C4-2B (cell line): ENCODE results near the gene DENND4B.

Source experiments
- ZFX ChIP-seq: fragments of 450-650 bp; IDR thresholded peaks from 2 replicates; pipeline ENCODE4 v1.6.1; 2017
- TF ChIP-seq, protein P1 (sequence below): fragments of 450-650 bp; conservative IDR thresholded peaks from 2 replicates; pipeline ENCODE4 v1.5.1; 2017; ENCODE audit warnings: mild to moderate bottlenecking

DNA sequence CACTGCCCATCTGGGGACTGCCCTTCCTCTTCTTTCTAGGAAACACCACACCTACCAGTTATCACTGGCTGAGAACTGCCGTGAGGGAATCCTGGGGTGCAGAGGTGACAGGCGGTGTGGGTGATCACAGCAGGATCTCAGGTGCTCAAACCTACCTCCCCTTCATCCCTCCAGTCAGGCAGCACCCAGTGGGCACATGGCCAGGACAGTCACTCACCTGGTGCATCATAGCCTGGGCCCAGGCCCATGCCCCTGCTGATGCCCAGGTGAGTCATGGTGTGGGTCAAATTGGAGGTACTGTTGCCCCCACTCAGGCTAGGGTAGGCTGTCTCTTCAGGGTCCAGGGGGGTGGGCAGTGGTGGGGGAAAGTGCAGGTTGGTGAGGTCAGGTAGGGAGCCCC, 5.3 kb upstream of the DENND4B start:
- TF ChIP-seq ZFX = no peak
- TF ChIP-seq, protein P1, sequence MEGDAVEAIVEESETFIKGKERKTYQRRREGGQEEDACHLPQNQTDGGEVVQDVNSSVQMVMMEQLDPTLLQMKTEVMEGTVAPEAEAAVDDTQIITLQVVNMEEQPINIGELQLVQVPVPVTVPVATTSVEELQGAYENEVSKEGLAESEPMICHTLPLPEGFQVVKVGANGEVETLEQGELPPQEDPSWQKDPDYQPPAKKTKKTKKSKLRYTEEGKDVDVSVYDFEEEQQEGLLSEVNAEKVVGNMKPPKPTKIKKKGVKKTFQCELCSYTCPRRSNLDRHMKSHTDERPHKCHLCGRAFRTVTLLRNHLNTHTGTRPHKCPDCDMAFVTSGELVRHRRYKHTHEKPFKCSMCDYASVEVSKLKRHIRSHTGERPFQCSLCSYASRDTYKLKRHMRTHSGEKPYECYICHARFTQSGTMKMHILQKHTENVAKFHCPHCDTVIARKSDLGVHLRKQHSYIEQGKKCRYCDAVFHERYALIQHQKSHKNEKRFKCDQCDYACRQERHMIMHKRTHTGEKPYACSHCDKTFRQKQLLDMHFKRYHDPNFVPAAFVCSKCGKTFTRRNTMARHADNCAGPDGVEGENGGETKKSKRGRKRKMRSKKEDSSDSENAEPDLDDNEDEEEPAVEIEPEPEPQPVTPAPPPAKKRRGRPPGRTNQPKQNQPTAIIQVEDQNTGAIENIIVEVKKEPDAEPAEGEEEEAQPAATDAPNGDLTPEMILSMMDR = no peak
